Mesothelial cell of epicardium (in vitro differentiated cells): ENCODE results near the gene MPO. TPM values are rescaled to one million over a fixed set of nuclear protein-coding genes. Genes with fewer than 3 reads are reported as not detected.
A peak's percentile ranks its signal among the peaks of the same experiment; 100 is the strongest.

Experiments used
- DNase-seq, 2 experiments: peaks; one replicate each; pipeline ENCODE4 v3.0.0; 2021; ENCODE audit warnings: low spot score in 2 of 2; ENCODE audit not compliant: unreplicated experiment in 2 of 2
- H3K27ac Mint-ChIP-seq: 2 replicates; pipeline ENCODE4 v1.8.0; 2021; ENCODE audit warnings: mixed read lengths
- H3K27me3 Mint-ChIP-seq: 2 replicates; pipeline ENCODE4 v1.8.0; 2021; ENCODE audit warnings: low read depth, mixed read lengths
- H3K36me3 Mint-ChIP-seq: 2 replicates; pipeline ENCODE4 v1.8.0; 2021; ENCODE audit warnings: mixed read lengths
- H3K4me1 Mint-ChIP-seq: 2 replicates; pipeline ENCODE4 v1.8.0; 2021; ENCODE audit warnings: mixed read lengths
- H3K4me3 Mint-ChIP-seq: 2 replicates; pipeline ENCODE4 v1.8.0; 2021; ENCODE audit warnings: mild to moderate bottlenecking, moderate library complexity, mixed read lengths
- H3K9me3 Mint-ChIP-seq: 2 replicates; pipeline ENCODE4 v1.8.0; 2021; ENCODE audit warnings: mixed read lengths
- total RNA-seq: library from RNA; stranded (reverse); gene quantifications from 3 replicates; pipeline ENCODE4 v1.2.1, GENCODE V29; 2021
- TF ChIP-seq, protein P1 (sequence below): fragments of 200-600 bp; sonication (generic); IDR thresholded peaks from one replicate; pipeline ENCODE4 v1.5.0; 2021; ENCODE audit warnings: antibody characterized with exemption; ENCODE audit not compliant: unreplicated experiment

MPO gene
- total RNA-seq, 1 donor from 2014 or later = not detected

GRCh38 chr17:58320163-58320558, 39.4 kb upstream of the MPO start:
- Mint-ChIP-seq H3K36me3 (peaks cover 9% of the 10 kb centered on the region), H3K4me1 (peaks cover 11% of the 10 kb centered on the region), H3K4me3 (no peak overlapping the region), H3K27me3 (no peaks in the 10 kb centered on the region), H3K9me3 (no peaks in the 10 kb centered on the region), H3K27ac (no peak overlapping the region)
- TF ChIP-seq, protein P1, sequence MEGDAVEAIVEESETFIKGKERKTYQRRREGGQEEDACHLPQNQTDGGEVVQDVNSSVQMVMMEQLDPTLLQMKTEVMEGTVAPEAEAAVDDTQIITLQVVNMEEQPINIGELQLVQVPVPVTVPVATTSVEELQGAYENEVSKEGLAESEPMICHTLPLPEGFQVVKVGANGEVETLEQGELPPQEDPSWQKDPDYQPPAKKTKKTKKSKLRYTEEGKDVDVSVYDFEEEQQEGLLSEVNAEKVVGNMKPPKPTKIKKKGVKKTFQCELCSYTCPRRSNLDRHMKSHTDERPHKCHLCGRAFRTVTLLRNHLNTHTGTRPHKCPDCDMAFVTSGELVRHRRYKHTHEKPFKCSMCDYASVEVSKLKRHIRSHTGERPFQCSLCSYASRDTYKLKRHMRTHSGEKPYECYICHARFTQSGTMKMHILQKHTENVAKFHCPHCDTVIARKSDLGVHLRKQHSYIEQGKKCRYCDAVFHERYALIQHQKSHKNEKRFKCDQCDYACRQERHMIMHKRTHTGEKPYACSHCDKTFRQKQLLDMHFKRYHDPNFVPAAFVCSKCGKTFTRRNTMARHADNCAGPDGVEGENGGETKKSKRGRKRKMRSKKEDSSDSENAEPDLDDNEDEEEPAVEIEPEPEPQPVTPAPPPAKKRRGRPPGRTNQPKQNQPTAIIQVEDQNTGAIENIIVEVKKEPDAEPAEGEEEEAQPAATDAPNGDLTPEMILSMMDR = no peak
- DNase-seq = no peak

- no peak overlapping the region for H3K27ac Mint-ChIP-seq
- no peaks in the 10 kb centered on the region for H3K9me3 Mint-ChIP-seq
- peak in 1 of 2 experiments; percentile 12 for DNase-seq
- no peaks in the 10 kb centered on the region for H3K27me3 Mint-ChIP-seq
- H3K36me3 Mint-ChIP-seq = peaks cover 13% of the 10 kb centered on the region
- peaks cover 9% of the 10 kb centered on the region for H3K4me1 Mint-ChIP-seq
- no peak overlapping the region for H3K4me3 Mint-ChIP-seq
- TF ChIP-seq, protein P1 = no peak
Observed at GRCh38 chr17:58319173-58320162, 38.7 kb upstream of the MPO start.

DNA sequence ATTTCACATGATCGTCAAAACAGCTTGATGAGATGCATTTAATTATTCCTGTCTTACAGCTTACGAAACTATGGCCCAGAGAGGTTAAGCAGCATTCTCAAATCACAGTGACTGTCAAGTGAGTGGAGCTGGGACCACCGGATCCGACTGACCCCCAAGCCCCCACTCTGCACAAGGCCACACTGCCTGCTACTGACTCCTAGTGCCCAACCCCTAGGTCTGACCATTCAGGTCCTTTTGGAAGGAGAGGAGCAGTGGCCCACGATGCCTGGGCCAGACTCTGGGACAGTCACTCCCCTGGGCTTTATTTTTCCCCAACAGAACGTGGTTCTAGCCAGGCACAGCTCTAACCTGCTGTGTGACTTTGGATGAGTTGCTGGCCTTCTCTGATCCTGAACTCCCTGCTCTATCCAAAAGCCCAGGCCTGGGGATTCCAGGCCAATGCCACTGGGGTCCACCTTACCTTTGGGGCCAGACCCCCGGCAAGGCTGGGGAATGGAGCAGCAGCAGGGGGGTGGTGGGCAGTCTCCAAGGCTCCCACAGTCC, 38.0 kb upstream of the MPO start:
- H3K27ac Mint-ChIP-seq = no peak overlapping the region
- H3K4me3 Mint-ChIP-seq = no peak overlapping the region
- peaks cover 5% of the 10 kb centered on the region for H3K4me1 Mint-ChIP-seq
- H3K36me3 Mint-ChIP-seq = peaks cover 19% of the 10 kb centered on the region
- H3K9me3 Mint-ChIP-seq = no peaks in the 10 kb centered on the region
- no peaks in the 10 kb centered on the region for H3K27me3 Mint-ChIP-seq
- peak in 1 of 2 experiments; percentile 8 for DNase-seq
- TF ChIP-seq, protein P1 = no peak

DNA sequence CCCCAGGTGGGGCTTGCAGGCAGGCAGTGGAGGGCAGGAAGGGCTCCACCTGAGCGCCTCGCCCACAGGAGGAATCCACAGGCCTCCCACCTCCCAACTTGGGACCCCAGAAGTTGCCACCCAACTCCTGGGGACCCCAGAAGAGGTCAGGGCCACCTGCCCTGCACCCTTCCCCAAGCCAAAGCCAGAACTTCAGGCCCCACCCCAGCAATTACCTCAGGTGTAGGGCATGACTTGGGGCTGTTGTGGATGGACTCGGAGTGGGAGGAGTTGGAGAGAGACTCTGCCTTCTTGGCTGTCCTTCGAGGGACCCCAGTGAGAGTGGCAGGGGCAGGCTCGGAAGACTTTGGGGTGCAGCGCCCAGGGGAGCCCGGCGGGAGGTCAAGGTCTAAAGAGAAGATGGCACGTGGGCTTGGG, 37.3 kb upstream of the MPO start:
- H3K36me3 Mint-ChIP-seq = peaks cover 20% of the 10 kb centered on the region
- no peaks in the 10 kb centered on the region for H3K4me1 Mint-ChIP-seq
- H3K27me3 Mint-ChIP-seq = no peaks in the 10 kb centered on the region
- no peak overlapping the region for H3K4me3 Mint-ChIP-seq
- no peak overlapping the region for H3K27ac Mint-ChIP-seq
- DNase-seq = peak in 1 of 2 experiments; percentile 14
- H3K9me3 Mint-ChIP-seq = no peaks in the 10 kb centered on the region
- TF ChIP-seq, protein P1 = no peak

DNA sequence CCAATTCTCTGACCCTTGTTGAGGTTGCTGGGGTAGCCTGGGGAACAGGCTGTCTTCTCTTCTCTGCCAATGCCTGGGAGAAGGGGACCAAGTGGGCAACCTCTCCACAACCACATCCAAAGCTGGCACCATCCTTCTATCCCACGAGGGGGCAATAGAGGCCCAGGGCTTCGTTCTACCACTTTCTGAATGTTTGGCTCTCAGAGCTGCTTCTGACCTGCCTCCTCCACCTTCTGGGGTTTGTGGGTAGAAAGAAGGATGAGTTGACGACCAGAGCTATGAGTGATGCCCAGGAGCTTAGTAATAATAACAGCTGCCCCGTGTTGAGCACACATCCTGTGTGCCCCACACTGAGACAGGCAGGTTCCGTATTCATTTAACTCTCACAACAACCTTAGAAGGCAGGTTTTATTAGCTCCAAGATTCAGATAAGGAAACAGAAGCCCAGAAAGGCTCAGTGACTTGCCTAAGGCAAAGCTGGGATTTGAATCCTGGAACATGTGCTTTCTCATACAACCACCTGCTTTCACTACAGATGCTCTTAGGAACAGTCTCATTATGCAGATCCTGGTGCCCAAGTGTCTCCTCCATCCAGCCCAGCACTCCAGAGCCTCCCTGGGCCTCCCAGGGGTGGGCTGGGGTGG, 36.8 kb upstream of the MPO start:
- Mint-ChIP-seq H3K27ac (peak overlapping the region; percentile 39), H3K9me3 (no peaks in the 10 kb centered on the region), H3K4me3 (no peak overlapping the region), H3K27me3 (no peaks in the 10 kb centered on the region), H3K36me3 (peaks cover 20% of the 10 kb centered on the region), H3K4me1 (no peaks in the 10 kb centered on the region)
- peak; percentile 18 to 61 for DNase-seq
- TF ChIP-seq, protein P1 = peak; percentile 51
